ENCODE data around the gene GNPDA1.

Gene GNPDA1

DNA sequence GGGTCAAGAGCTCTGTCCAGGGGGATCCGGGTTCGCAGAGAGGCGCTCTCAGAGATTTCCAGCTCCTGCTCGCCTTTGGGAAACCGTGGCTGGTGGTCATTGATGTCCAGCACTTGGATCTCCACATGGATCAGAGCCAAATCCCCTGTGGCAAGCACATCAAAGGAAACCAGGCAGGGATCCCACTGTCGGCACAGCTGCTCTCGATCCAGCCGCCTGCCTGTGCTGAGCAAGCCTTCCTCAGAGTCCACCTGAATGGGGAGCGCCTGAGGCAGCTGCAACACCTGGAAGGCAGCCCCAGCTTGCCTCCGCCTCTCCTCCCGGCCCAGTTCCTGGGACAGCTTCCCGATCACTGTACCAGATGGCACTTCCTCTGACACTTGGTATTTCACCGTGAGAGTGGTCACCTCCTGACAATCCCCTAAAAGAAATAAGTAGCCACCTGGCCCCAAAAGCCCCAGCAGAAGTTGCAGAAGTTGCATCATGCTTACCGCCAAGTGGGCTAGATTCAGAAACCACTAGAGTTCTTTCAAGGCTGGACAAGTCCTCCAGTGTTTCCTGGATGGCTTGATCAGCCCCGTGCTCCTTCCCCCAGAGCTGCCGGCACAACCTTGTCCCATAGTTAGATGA is 55.3 kb downstream of the GNPDA1 start:
- DNase-seq (ENCODE audit: low read depth, low spot score), result no peak

DNA sequence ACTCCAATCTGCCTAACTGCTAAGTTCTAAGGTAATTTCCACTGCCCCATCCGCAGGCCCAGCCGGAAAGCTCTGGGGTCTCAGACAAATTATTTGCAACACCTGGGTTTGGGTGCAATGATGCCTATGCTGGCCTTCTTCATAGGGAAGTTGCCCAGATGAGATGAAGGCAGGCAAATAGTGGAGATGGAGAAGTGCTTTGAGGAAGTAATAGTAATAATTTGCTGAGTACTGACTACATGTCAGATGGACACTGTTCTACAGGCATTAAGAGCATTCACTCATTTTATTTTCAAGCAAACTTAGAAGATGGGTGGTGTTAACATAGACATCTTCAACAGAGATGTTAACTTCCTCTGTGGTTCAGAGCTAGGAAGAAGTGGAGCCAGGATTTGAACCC is 58.6 kb downstream of the GNPDA1 start:
- no peak for DNase-seq (ENCODE audit: low read depth, low spot score)

DNA sequence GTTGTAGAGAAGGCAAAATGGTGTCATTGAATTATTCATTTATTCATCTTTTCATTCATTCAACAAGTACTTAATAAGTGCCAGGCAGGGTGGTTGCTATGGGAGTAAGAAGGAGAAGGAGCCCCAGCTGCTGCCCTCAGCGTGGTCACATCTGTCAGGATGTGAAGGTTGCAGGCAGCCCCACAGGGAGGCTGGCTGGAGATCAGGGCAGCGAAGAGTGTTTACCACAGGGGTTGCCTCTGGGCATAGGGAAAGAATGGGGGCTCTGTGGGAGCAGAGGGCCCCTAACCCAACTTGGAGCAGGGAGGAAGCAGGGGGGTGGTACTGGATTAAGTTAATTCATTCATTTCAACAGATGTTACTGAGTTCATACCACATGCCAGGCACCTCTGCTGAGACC is 60.8 kb downstream of the GNPDA1 start:
- no peak for DNase-seq (ENCODE audit: low read depth, low spot score)

DNA sequence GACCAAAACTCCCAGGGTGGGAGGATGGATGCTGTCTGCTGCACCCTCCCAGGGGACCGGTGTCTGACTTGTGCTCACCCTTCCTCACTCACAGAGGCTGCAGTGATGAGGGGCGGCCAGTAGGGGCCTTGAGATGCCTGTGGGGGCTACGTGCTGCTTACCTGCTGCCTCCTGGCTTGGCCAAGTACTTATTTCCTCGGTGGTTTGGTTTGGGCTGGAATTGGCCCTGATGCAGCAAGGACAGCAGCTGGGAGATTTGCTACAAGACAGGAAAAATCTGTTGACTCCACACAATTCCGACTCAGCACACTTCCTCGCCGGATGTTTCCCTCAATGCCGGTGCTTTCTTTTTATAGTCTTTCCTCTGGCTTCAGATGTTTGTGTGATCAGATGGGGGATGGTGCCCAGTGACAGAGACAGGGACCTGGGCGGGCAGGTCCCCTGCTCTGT is 61.5 kb downstream of the GNPDA1 start:
- DNase-seq (ENCODE audit: low read depth, low spot score), result no peak
